Measurements from ENCODE around the gene MEGF6.

The MEGF6 gene

GRCh38 chr1:3548156-3548893 lies 63.0 kb downstream of the MEGF6 start:
- intact Hi-C loops (cut with DNase I; ENCODE audit: low total_unique reads), result no loop called here
- H3K9me3 ChIP-seq, result no peaks in the 10 kb centered on the region
- peak overlapping the region; percentile 39 to 56 for H3K27ac ChIP-seq
- peak in 1 of 2 donors; percentile 80 for DNase-seq
- no peaks in the 10 kb centered on the region for H3K27me3 ChIP-seq
- H3K4me1 ChIP-seq, result peaks cover 0 to 96% (median 79%) of the 10 kb centered on the region in 4 donors
- no peaks in the 10 kb centered on the region for H3K36me3 ChIP-seq
- H3K4me3 ChIP-seq, result peak overlapping the region in 1 of 2 donors; percentile 15
- no peak for TF ChIP-seq CTCF (IDR thresholded peaks at IDR 0.05)

GRCh38 chr1:3547055-3548005 lies 64.0 kb downstream of the MEGF6 start:
- no peak for TF ChIP-seq CTCF (IDR thresholded peaks at IDR 0.05)
- H3K36me3 ChIP-seq, result no peaks in the 10 kb centered on the region
- intact Hi-C loops (cut with DNase I; ENCODE audit: low total_unique reads), result no loop called here
- peaks cover 0 to 96% (median 83%) of the 10 kb centered on the region in 4 donors for H3K4me1 ChIP-seq
- H3K4me3 ChIP-seq, result peak overlapping the region in 1 of 2 donors; percentile 15
- H3K27ac ChIP-seq, result peak overlapping the region; percentile 39 to 56
- DNase-seq, result peak in 1 of 2 donors; percentile 86
- no peaks in the 10 kb centered on the region for H3K27me3 ChIP-seq
- H3K9me3 ChIP-seq, result no peaks in the 10 kb centered on the region

GRCh38 chr1:3546048-3546384 lies 65.3 kb downstream of the MEGF6 start:
- no peaks in the 10 kb centered on the region for H3K36me3 ChIP-seq
- intact Hi-C loops (cut with DNase I; ENCODE audit: low total_unique reads), result no loop called here
- no peak overlapping the region for H3K4me3 ChIP-seq
- H3K27ac ChIP-seq, result peak overlapping the region; percentile 39 to 56
- peaks cover 0 to 96% (median 85%) of the 10 kb centered on the region in 4 donors for H3K4me1 ChIP-seq
- H3K9me3 ChIP-seq, result no peaks in the 10 kb centered on the region
- H3K27me3 ChIP-seq, result no peaks in the 10 kb centered on the region
- no peak for TF ChIP-seq CTCF (IDR thresholded peaks at IDR 0.05)
- no peak for DNase-seq

- intact Hi-C loops (cut with DNase I; ENCODE audit: low total_unique reads), result no loop called here
- no peaks in the 10 kb centered on the region for H3K36me3 ChIP-seq
- no peak for DNase-seq
- H3K4me3 ChIP-seq, result no peak overlapping the region
- TF ChIP-seq CTCF (IDR thresholded peaks at IDR 0.05), result no peak
- H3K4me1 ChIP-seq, result peaks cover 0 to 96% (median 84%) of the 10 kb centered on the region in 4 donors
- peak overlapping the region in 1 of 2 donors; percentile 56 for H3K27ac ChIP-seq
- H3K27me3 ChIP-seq, result no peaks in the 10 kb centered on the region
- H3K9me3 ChIP-seq, result no peaks in the 10 kb centered on the region
Measured at GRCh38 chr1:3545363-3546047, 65.8 kb downstream of the MEGF6 start.
